HAP-1 (cell line): ENCODE results near the gene SUDS3.
A peak's percentile ranks its signal among the peaks of the same experiment; 100 is the strongest.

Experiments
- DNase-seq, 2 experiments: peaks; one replicate each; pipeline ENCODE4 v3.0.0-alpha.2; 2016 to 2020; ENCODE audit warnings: low spot score in 2 of 2
- H3K27me3 ChIP-seq: fragments of 250-450 bp; sonication (Bioruptor Pico); 2 replicates; pipeline ENCODE4 v1.5.1; 2020; ENCODE audit warnings: low read depth, mild to moderate bottlenecking, moderate library complexity
- H3K36me3 ChIP-seq: fragments of 250-450 bp; sonication (Bioruptor Pico); replicated peaks from 2 replicates; pipeline ENCODE4 v1.5.1; 2020; ENCODE audit warnings: mild to moderate bottlenecking
- H3K4me1 ChIP-seq: fragments of 250-450 bp; sonication (Bioruptor Pico); 2 replicates; pipeline ENCODE4 v1.5.1; 2020; ENCODE audit warnings: mild to moderate bottlenecking
- H3K4me3 ChIP-seq: fragments of 250-450 bp; sonication (Bioruptor Pico); 2 replicates; pipeline ENCODE4 v1.5.1; 2020; ENCODE audit warnings: mild to moderate bottlenecking, moderate library complexity
- H3K9me3 ChIP-seq: fragments of 250-450 bp; sonication (Bioruptor Pico); 2 replicates; pipeline ENCODE4 v1.5.1; 2020; ENCODE audit warnings: mild to moderate bottlenecking, moderate library complexity
- in situ Hi-C: fragments of 300-500 bp; cut with MboI; formaldehyde crosslinking; loops from 3 replicates; pipeline ENCODE4 v1.14.3; 2020; ENCODE audit warnings: low sequenced_read_pairs, inconsistent platforms, mixed read lengths

Gene SUDS3

GRCh38 chr12:118368821-118369220 lies 7.5 kb upstream of the SUDS3 start:
- Histone ChIP-seq H3K27me3 (no peaks in the 10 kb centered on the region), H3K36me3 (no peaks in the 10 kb centered on the region), H3K4me1 (peaks cover 25% of the 10 kb centered on the region), H3K4me3 (no peak overlapping the region), H3K9me3 (no peaks in the 10 kb centered on the region)
- in situ Hi-C loops: no loop called here
- no peak for DNase-seq

- in situ Hi-C loops: loop anchor here (10.0 kb wide), 2 partner anchors 196 to 236 kb away; partner anchors contain the start of gene PEBP1
- peak in 1 of 2 experiments; percentile 19 for DNase-seq
- Histone ChIP-seq H3K4me3 (peak overlapping the region; percentile 93), H3K4me1 (peaks cover 42% of the 10 kb centered on the region), H3K27me3 (no peaks in the 10 kb centered on the region), H3K9me3 (no peaks in the 10 kb centered on the region), H3K36me3 (no peaks in the 10 kb centered on the region)
Observed at GRCh38 chr12:118370601-118371000, 5.8 kb upstream of the SUDS3 start.

DNA sequence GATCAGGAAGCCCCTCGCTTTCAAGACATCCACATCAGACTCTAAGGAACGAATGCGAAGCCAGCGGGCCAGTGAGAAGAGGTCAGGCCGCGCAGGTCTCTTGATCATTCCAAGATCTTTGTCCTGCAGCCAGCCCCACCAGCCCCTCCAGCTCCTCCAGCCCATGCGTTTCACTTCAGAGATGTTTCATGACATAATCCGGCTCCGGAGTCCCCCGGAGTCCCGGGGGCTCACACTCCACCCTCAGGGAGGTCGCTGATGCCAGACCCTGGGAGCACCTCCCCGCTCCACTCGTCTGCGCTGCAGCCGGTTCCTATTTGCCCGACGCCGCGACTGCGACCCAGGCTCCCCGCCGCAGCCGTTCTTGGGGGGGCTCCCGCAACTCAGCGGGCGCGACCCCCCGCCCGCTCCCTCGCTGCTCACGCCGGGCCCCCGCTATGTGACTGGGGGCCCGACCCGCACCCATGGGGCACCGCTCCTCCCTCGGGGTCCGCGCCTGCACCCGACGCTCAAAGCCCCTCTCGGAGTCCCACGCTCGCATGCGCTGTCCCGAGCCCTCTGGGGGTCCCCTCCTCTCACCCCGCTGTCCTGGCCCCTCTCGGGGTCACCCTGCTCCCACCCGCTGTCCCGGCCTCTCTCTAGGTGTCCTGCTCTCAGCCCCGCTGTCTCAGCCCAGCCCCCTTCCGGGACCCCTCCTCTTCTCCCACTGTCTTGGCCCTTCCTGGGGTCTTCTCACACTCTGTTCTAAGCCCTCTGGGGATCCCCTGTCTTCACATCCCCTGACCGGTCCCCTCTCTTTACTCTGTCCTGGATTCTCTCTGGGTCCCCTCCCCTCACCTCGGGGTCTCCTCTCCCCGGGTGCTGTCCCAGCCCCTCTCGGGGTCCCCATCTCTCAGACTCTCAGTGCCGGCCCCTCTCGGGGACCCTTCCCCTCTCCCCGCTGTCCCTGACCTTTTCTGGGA lies 4.8 kb upstream of the SUDS3 start:
- Histone ChIP-seq H3K27me3 (no peaks in the 10 kb centered on the region), H3K36me3 (no peaks in the 10 kb centered on the region), H3K4me3 (peak overlapping the region; percentile 93), H3K4me1 (peaks cover 46% of the 10 kb centered on the region), H3K9me3 (no peaks in the 10 kb centered on the region)
- peak; percentile 26 to 54 for DNase-seq
- in situ Hi-C loops: loop anchor here (10.0 kb wide), 2 partner anchors 197 to 237 kb away; partner anchors contain the start of gene PEBP1

DNA sequence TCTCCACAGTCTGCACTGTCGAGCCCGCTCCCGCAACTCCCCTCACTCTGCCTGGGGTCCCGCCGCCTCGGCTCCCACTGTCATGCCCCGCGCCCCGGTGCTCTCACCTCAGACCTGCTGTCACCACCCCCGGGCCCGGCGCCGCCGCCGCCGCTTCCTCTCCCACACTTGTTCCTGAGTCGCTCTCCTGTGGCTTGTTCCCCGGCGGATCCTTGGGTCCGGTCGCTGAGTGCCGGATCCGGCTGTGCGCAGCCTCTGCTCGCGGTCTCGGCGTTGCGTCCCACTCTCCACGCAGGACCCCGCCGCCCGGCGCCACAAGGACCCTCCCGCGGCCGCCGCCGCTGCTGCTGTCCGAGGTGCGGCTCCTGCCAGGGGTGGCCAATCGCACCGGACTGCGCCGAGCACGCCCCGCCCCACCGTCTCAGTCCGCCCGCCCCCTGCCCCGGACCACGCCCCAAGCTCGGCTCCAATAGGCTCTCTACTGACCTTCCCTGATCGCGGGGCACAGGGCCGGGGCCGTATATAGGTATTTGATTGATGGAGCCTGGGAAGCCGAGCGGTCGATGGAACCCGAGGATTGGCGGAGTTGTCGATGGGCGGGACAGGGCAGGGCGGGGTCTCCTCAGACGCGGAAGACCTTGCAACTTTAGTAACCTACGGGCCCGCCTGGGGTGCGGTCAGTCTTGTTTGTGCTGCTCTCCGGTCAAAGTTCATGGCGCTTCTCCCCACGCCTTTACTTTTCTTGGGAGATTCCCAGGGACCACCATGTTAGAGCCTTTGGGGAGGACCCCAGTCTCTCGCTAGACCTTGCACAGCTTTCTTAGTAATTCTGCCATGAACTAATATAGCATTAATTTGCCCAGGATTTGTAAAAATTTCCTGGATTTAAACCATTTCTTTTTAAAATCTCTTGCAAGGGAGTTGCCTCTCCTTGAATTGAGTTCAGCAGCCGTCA lies 3.5 kb upstream of the SUDS3 start, which contains the start of gene TAOK3:
Gene TAOK3 (minus strand): TSS at position 367 of the 955 bp plus-strand sequence. CDS start 117,340 bp downstream, outside the sequence.
- no peaks in the 10 kb centered on the region for H3K36me3 ChIP-seq
- H3K9me3 ChIP-seq: no peaks in the 10 kb centered on the region
- peak within 1 kb of the TSS; percentile 93 for H3K4me3 ChIP-seq
- H3K27me3 ChIP-seq: no peaks in the 10 kb centered on the region
- H3K4me1 ChIP-seq: peaks cover 38% of the 10 kb centered on the region
- in situ Hi-C loops: loop anchor here (10.0 kb wide), 2 partner anchors 198 to 238 kb away; partner anchors contain the start of gene PEBP1
- peak; percentile 98 to 99 for DNase-seq

GRCh38 chr12:118373616-118374015 lies 2.7 kb upstream of the SUDS3 start:
- Histone ChIP-seq H3K4me3 (peak overlapping the region; percentile 93), H3K9me3 (no peaks in the 10 kb centered on the region), H3K27me3 (no peaks in the 10 kb centered on the region), H3K36me3 (no peaks in the 10 kb centered on the region), H3K4me1 (peaks cover 38% of the 10 kb centered on the region)
- in situ Hi-C loops: loop anchor here (10.0 kb wide), 2 partner anchors 199 to 239 kb away; partner anchors contain the start of gene PEBP1
- no peak for DNase-seq

DNA sequence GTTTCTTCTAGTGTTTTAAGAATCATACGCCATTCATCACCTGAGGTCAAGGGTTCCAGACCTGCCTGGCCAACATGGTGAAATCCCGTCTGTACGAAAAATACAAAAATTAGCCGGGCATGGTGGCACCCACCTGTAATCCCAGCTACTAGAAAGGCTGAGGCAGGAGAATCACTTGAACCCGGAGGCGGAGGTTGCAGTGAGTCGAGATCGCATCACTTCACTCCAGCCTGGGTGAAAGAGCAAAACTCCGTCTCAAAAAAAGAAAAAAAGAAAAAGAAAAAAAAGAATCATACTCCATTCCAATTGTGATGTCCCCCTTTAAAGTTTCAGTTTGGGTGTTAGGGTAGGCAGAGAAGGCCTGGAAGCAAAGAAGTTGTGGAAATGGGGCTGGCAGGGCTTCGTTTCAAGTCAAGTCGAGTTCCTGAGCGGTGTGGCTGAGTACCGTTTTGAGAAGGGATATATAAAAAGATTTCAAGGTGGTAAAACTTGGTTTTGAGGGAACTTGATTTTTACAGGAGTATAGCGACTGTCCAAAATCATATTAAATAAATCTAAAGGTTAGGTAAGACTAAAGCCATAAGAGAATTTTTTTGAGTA lies 2.1 kb upstream of the SUDS3 start:
- DNase-seq: peak in 1 of 2 experiments; percentile 13
- Histone ChIP-seq H3K4me1 (peaks cover 38% of the 10 kb centered on the region), H3K4me3 (peak overlapping the region; percentile 93), H3K36me3 (no peaks in the 10 kb centered on the region; the same call in 1 of the 2 replicates), H3K27me3 (no peaks in the 10 kb centered on the region), H3K9me3 (no peaks in the 10 kb centered on the region)
- in situ Hi-C loops: loop anchor here (10.0 kb wide), 2 partner anchors 199 to 239 kb away; partner anchors contain the start of gene PEBP1

GRCh38 chr12:118374909-118375308 lies 1.4 kb upstream of the SUDS3 start:
- Histone ChIP-seq H3K36me3 (peaks cover 4% of the 10 kb centered on the region; the same call in 1 of the 2 replicates), H3K4me3 (peak overlapping the region; percentile 72), H3K4me1 (peaks cover 38% of the 10 kb centered on the region), H3K27me3 (no peaks in the 10 kb centered on the region), H3K9me3 (no peaks in the 10 kb centered on the region)
- DNase-seq: no peak
- in situ Hi-C loops: loop anchor here (10.0 to 25.0 kb wide), 3 partner anchors 200 to 513 kb away; partner anchors contain the start of gene PEBP1

DNA sequence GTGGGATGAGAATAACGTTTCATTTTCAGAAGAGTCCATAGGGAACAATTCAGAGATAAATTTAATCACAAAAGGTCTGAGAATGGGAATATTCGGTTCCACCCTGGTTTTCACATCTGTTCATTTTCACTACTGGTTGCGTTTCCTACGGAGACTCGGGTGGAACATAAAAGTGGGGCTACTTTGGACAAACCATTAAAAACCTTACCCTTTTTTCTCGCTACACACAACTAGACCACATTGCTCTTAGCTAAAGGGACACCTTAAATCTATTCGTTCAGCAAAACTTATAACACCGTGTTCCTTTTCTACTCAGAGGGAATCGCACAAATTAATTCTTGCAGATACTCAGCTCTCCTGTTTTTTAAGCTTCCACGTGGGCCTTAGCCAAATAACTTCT lies 1.0 kb upstream of the SUDS3 start:
- no peak for DNase-seq
- Histone ChIP-seq H3K4me3 (peak overlapping the region; percentile 72), H3K27me3 (no peaks in the 10 kb centered on the region), H3K4me1 (peaks cover 33% of the 10 kb centered on the region), H3K36me3 (peaks cover 8% of the 10 kb centered on the region; the same call in 1 of the 2 replicates), H3K9me3 (no peaks in the 10 kb centered on the region)
- in situ Hi-C loops: loop anchor here (10.0 to 25.0 kb wide), 3 partner anchors 201 to 513 kb away; partner anchors contain the start of gene PEBP1

- H3K36me3 ChIP-seq: peaks cover 24% of the 10 kb centered on the region
- DNase-seq: peak in 1 of 2 experiments; percentile 12
- in situ Hi-C loops: loop anchor here (10.0 to 25.0 kb wide), 3 partner anchors 202 to 515 kb away; partner anchors contain the start of gene PEBP1
- no peaks in the 10 kb centered on the region for H3K9me3 ChIP-seq
- peak overlapping the region; percentile 72 for H3K4me3 ChIP-seq
- no peaks in the 10 kb centered on the region for H3K27me3 ChIP-seq
- H3K4me1 ChIP-seq: peaks cover 27% of the 10 kb centered on the region
Observed at GRCh38 chr12:118377021-118377883, 897 bp downstream of the SUDS3 start.

GRCh38 chr12:118377884-118378470 lies 1.6 kb downstream of the SUDS3 start:
- DNase-seq: peak; percentile 53 to 79
- Histone ChIP-seq H3K4me1 (peaks cover 27% of the 10 kb centered on the region), H3K9me3 (no peaks in the 10 kb centered on the region), H3K36me3 (peaks cover 26% of the 10 kb centered on the region), H3K27me3 (no peaks in the 10 kb centered on the region), H3K4me3 (peak overlapping the region; percentile 72)
- in situ Hi-C loops: loop anchor here (10.0 to 25.0 kb wide), 3 partner anchors 203 to 516 kb away; partner anchors contain the start of gene PEBP1

DNA sequence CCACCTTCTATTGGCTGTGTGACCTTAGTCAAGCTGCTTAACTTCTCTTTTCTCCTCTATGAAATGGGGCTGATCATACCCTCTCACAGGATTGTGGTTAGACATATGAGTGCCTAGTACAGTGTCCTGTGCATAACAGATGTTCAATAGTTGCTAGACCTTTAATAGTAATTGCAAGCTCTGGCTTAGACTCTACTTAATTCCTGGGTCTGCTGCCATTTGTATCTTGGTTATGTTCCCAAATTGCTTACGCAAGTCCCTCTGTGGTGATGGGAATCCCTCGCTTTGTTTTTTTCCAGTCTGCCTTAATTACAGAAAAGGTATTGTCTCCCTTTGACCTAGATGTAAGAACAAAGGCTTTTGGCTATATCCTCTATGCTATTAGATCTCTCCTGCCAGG lies 15.1 kb downstream of the SUDS3 start:
- no peak overlapping the region for H3K4me3 ChIP-seq
- H3K4me1 ChIP-seq: no peaks in the 10 kb centered on the region
- H3K36me3 ChIP-seq: peaks cover 64% of the 10 kb centered on the region
- H3K9me3 ChIP-seq: no peaks in the 10 kb centered on the region
- H3K27me3 ChIP-seq: no peaks in the 10 kb centered on the region
- DNase-seq: no peak
- in situ Hi-C loops: loop anchor here (25.0 kb wide), 1 partner anchor 529 kb away; no protein-coding TSS in a partner anchor
